ENCODE data around the gene HYAL2. TPM values are rescaled to one million over a fixed set of nuclear protein-coding genes. Genes with fewer than 3 reads are reported as not detected.
A peak's percentile ranks its signal among the peaks of the same experiment; 100 is the strongest.

Gene HYAL2
- total RNA-seq, 1 experiment from 2014 or later: 42.2 TPM

- DNase-seq (ENCODE audit: low read depth): peak; percentile 95
Measured at GRCh38 chr3:50350527-50351322, 28.2 kb upstream of the HYAL2 start, which contains the start of the genes CYB561D2 and NPRL2. Gene CYB561D2 (plus strand): TSS chr3:50350862. CDS start chr3:50351434, 572 bp downstream. Gene NPRL2 (minus strand): TSS chr3:50350775. CDS start chr3:50350652, 123 bp downstream.

GRCh38 chr3:50350213-50350526 is 27.6 kb upstream of the HYAL2 start:
- DNase-seq (ENCODE audit: low read depth): no peak

- DNase-seq (ENCODE audit: low read depth): peak; percentile 73
Measured at GRCh38 chr3:50347187-50347813, 24.8 kb upstream of the HYAL2 start.

- DNase-seq (ENCODE audit: low read depth): peak; percentile 69
Measured at GRCh38 chr3:50345586-50346234, 23.2 kb upstream of the HYAL2 start, which contains the start of gene ZMYND10. Gene ZMYND10 (minus strand): TSS chr3:50345732. CDS start chr3:50345579, 153 bp downstream.

- no peak for DNase-seq (ENCODE audit: low read depth)
Measured at GRCh38 chr3:50345008-50345407, 22.5 kb upstream of the HYAL2 start.

GRCh38 chr3:50342813-50343633 is 20.5 kb upstream of the HYAL2 start:
- no peak for DNase-seq (ENCODE audit: low read depth)

- no peak for DNase-seq (ENCODE audit: low read depth)
Measured at GRCh38 chr3:50341996-50342650, 19.6 kb upstream of the HYAL2 start.

GRCh38 chr3:50341537-50341936 is 19.0 kb upstream of the HYAL2 start:
- DNase-seq (ENCODE audit: low read depth): no peak

- peak; percentile 81 for DNase-seq (ENCODE audit: low read depth)
Measured at GRCh38 chr3:50340448-50341329, 18.1 kb upstream of the HYAL2 start, which contains the start of gene RASSF1. Gene RASSF1 (minus strand): TSS chr3:50340836. CDS start chr3:50340805, 31 bp downstream.

- DNase-seq (ENCODE audit: low read depth): no peak
Measured at GRCh38 chr3:50340147-50340447, 17.6 kb upstream of the HYAL2 start.

- DNase-seq (ENCODE audit: low read depth): peak; percentile 42
Measured at GRCh38 chr3:50339485-50340146, 17.1 kb upstream of the HYAL2 start.

- no peak for DNase-seq (ENCODE audit: low read depth)
Measured at GRCh38 chr3:50338965-50339364, 16.4 kb upstream of the HYAL2 start.

GRCh38 chr3:50337175-50337861 is 14.8 kb upstream of the HYAL2 start:
- peak; percentile 99 for DNase-seq (ENCODE audit: low read depth)

- peak; percentile 38 for DNase-seq (ENCODE audit: low read depth)
Measured at GRCh38 chr3:50336452-50337174, 14.1 kb upstream of the HYAL2 start.

GRCh38 chr3:50334339-50335075 is 12.0 kb upstream of the HYAL2 start:
- no peak for DNase-seq (ENCODE audit: low read depth)

GRCh38 chr3:50333744-50334328 is 11.3 kb upstream of the HYAL2 start:
- peak; percentile 28 for DNase-seq (ENCODE audit: low read depth)

GRCh38 chr3:50331364-50331907 is 8.9 kb upstream of the HYAL2 start:
- no peak for DNase-seq (ENCODE audit: low read depth)
